GM10266 (cell line): Measurements from ENCODE around the gene FMC1.

ENCODE experiments used
- DNase-seq: peaks from one replicate; pipeline ENCODE4 v3.0.0; 2012; ENCODE audit errors: extremely low spot score
- TF ChIP-seq, protein P1 (sequence below): IDR thresholded peaks from 2 replicates; pipeline ENCODE4 v1.5.1; 2012; ENCODE audit warnings: mild to moderate bottlenecking, low read depth; ENCODE audit not compliant: control insufficient read depth, insufficient read depth; ENCODE audit errors: missing control alignments

The FMC1 gene

GRCh38 chr7:139341058-139341775, at the start of gene FMC1:
Gene FMC1, plus strand, starts transcription at chr7:139341337. Its CDS starts 48 bp downstream, at chr7:139341385.
- DNase-seq: peak; percentile 80
- TF ChIP-seq, protein P1, sequence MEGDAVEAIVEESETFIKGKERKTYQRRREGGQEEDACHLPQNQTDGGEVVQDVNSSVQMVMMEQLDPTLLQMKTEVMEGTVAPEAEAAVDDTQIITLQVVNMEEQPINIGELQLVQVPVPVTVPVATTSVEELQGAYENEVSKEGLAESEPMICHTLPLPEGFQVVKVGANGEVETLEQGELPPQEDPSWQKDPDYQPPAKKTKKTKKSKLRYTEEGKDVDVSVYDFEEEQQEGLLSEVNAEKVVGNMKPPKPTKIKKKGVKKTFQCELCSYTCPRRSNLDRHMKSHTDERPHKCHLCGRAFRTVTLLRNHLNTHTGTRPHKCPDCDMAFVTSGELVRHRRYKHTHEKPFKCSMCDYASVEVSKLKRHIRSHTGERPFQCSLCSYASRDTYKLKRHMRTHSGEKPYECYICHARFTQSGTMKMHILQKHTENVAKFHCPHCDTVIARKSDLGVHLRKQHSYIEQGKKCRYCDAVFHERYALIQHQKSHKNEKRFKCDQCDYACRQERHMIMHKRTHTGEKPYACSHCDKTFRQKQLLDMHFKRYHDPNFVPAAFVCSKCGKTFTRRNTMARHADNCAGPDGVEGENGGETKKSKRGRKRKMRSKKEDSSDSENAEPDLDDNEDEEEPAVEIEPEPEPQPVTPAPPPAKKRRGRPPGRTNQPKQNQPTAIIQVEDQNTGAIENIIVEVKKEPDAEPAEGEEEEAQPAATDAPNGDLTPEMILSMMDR: peak; percentile 44

- TF ChIP-seq, protein P1: no peak
- DNase-seq: no peak
Measured at GRCh38 chr7:139292821-139293220, 48.3 kb upstream of the FMC1 start.

- no peak for DNase-seq
- TF ChIP-seq, protein P1: no peak
Measured at GRCh38 chr7:139293534-139293933, 47.6 kb upstream of the FMC1 start.

GRCh38 chr7:139294241-139294640, 46.9 kb upstream of the FMC1 start:
- DNase-seq: no peak
- TF ChIP-seq, protein P1: no peak

DNA sequence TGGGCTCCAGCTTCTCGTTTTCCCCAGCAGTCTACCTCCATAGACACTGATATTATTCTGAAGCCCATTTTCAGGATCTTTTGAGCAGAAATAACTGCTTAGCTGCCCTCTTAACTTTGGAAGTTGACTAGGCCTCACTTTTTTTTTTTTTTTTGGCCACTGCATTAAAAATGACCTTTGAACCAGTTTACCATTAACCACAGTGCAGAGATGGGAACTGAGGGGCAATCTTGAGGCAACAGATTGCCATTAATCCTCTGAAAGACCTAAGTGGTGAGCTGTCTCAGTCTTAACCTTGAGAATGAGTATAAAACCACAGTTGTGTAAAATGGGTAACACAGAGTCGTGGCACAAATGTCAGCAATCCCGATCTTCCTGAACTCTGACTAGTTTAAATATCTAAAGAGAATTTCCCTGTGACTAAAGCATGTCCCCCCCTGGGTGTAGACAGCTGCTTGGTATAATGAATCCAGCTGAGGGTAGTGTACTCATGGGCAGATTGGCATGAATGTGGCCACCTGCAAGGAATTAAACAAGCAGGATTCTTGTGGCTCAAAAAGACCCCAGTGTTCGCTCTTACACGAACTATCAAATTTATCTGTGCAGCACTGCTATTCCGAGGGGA, 46.1 kb upstream of the FMC1 start:
- no peak for DNase-seq
- TF ChIP-seq, protein P1: no peak

DNA sequence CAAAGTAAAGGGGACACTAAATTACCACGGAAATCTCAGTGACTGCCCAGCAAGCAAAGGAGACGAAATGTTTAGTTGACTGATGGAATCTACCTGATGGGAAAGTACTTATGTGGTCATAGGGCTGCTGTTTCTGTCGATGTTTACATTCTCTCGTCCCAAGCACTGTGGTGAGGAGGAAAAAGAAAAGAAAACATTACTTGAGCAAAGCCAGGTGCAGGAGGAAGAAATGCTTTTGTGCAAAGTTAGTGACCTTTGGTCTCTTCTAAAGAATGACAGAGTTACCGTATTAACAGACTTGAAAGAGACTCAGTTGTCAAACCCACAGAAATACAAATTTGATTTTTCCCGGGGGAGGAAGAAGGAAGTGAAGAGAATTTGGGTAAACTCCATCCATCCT, 43.3 kb upstream of the FMC1 start:
- no peak for DNase-seq
- TF ChIP-seq, protein P1: no peak

GRCh38 chr7:139299296-139299695, 41.8 kb upstream of the FMC1 start:
- DNase-seq: no peak
- TF ChIP-seq, protein P1: no peak
